ENCODE measurements around the gene HNRNPUL2. TPM values are rescaled to one million over a fixed set of nuclear protein-coding genes. Genes with fewer than 3 reads are reported as not detected.

HNRNPUL2 gene
- total and polyA plus RNA-seq, 8 donors, result 10.3 to 73.5 (median 29.6) TPM

DNA sequence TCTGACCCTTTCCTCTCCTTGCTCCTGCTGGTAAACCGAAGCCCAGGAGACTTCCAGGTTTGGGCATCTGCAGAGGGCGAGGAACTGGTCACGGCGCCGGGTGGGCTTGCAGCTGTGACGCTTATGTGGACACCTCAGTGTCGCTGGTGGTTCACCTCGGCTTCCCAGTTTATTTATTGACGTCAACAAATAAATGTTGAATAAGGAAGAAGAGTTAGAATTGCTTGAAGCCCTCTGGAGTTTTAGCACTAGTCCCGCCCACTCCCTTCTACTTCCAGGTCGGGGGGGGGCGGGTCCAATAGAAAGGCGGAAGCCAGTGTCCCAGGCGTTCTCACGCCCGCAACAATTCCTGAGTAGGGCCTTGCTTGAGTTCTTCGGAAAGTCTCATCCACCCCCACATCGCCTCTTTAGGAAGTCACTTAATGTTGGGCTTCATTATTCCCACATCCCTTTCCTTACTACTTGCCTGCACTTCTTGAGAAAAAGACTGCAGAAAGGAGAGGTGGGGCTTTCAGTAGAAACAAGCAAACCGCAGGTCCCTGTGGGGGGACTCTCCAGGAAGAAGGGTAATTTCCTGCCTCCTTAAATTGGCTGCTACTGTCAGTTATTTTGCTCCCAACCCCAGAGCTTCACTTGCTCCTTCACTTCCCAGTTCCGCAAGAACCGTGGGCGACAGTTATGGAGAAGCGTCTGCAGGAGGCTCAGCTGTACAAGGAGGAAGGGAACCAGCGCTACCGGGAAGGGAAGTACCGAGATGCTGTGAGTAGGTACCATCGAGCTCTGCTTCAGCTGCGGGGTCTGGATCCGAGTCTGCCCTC, 1.1 kb upstream of the HNRNPUL2 start, which contains the start of gene TTC9C:
TSS of gene TTC9C (plus strand) at position 316 of the 818 bp plus-strand sequence. CDS start at position 679, 363 bp downstream.
- H3K9me3 ChIP-seq, result no peaks in the 10 kb centered on the region
- intact Hi-C loops (cut with DNase I; ENCODE audit: low total_unique reads), result no loop called here
- peaks cover 35 to 72% (median 54%) of the 10 kb centered on the region in 4 donors for H3K4me1 ChIP-seq
- WGBS, 5 donors, result 0 to 1% (median 0%) methylated on average over 28 to 29 of the region's 29 CpGs
- peaks cover 14 to 35% (median 29%) of the 10 kb centered on the region in 4 donors for H3K36me3 ChIP-seq
- peak within 1 kb of the TSS; percentile 90 to 99 (median 95) for H3K27ac ChIP-seq
- no peaks in the 10 kb centered on the region for H3K27me3 ChIP-seq
- peak within 1 kb of the TSS; percentile 88 to 99 (median 93) for H3K4me3 ChIP-seq
- peak; percentile 90 to 95 for DNase-seq
- TF ChIP-seq POLR2AphosphoS5 (IDR thresholded peaks at IDR 0.05) (peak in 2 of 3 donors; percentile 72 to 91), EP300 (IDR thresholded peaks at IDR 0.05) (no peak), POLR2A (IDR thresholded peaks at IDR 0.05) (peak in 1 of 4 donors; percentile 21)

DNA sequence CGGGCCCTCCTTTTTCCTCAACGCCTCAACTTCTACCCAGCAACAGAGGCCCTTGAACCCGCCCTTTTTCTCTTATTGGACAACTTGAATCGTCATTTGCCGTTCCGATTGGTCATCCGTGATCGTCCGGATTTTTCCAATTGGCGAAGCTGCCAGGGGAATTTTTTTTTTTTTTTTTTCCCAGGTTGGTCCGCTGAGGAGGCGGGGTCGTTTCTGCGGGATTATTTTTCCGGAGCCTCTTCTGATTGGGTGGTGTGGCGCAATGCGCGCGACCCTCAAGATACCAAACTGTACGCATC, 564 bp upstream of the HNRNPUL2 start:
- intact Hi-C loops (cut with DNase I; ENCODE audit: low total_unique reads), result no loop called here
- peaks cover 35 to 72% (median 57%) of the 10 kb centered on the region in 4 donors for H3K4me1 ChIP-seq
- WGBS, 5 donors, result 0 to 1% (median 0%) methylated on average over 20 of the region's 20 CpGs
- H3K27me3 ChIP-seq, result no peaks in the 10 kb centered on the region
- peak; percentile 86 to 98 for DNase-seq
- TF ChIP-seq, protein P1, sequence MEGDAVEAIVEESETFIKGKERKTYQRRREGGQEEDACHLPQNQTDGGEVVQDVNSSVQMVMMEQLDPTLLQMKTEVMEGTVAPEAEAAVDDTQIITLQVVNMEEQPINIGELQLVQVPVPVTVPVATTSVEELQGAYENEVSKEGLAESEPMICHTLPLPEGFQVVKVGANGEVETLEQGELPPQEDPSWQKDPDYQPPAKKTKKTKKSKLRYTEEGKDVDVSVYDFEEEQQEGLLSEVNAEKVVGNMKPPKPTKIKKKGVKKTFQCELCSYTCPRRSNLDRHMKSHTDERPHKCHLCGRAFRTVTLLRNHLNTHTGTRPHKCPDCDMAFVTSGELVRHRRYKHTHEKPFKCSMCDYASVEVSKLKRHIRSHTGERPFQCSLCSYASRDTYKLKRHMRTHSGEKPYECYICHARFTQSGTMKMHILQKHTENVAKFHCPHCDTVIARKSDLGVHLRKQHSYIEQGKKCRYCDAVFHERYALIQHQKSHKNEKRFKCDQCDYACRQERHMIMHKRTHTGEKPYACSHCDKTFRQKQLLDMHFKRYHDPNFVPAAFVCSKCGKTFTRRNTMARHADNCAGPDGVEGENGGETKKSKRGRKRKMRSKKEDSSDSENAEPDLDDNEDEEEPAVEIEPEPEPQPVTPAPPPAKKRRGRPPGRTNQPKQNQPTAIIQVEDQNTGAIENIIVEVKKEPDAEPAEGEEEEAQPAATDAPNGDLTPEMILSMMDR (IDR thresholded peaks at IDR 0.05), result no peak
- peak overlapping the region; percentile 88 to 99 (median 93) for H3K4me3 ChIP-seq
- H3K27ac ChIP-seq, result peak overlapping the region; percentile 90 to 99 (median 95)
- no peaks in the 10 kb centered on the region for H3K9me3 ChIP-seq
- peaks cover 17 to 35% (median 29%) of the 10 kb centered on the region in 4 donors for H3K36me3 ChIP-seq

DNA sequence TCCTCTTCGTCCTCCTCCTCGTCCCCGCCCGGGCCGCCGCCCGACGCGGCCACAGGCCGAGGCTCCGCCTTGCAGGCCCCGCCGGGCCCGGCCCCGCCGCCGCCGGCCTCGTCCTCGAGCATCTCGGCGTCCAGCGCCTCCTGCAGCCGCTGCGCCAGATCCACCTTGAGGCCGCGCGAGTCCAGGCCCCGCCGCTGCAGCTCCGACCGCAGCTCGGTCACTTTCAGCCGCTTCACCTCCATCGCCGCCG, 417 bp downstream of the HNRNPUL2 start:
- H3K4me1 ChIP-seq, result peaks cover 35 to 73% (median 57%) of the 10 kb centered on the region in 4 donors
- H3K36me3 ChIP-seq, result peaks cover 27 to 37% (median 37%) of the 10 kb centered on the region in 4 donors
- H3K4me3 ChIP-seq, result peak overlapping the region; percentile 88 to 99 (median 93)
- H3K9me3 ChIP-seq, result no peaks in the 10 kb centered on the region
- DNase-seq, result no peak
- no peaks in the 10 kb centered on the region for H3K27me3 ChIP-seq
- H3K27ac ChIP-seq, result peak overlapping the region; percentile 90 to 99 (median 95)
- no peak for TF ChIP-seq EP300 (IDR thresholded peaks at IDR 0.05)
- TF ChIP-seq, protein P1 (IDR thresholded peaks at IDR 0.05), result no peak
- no peak for TF ChIP-seq POLR2AphosphoS5 (IDR thresholded peaks at IDR 0.05)
- no peak for TF ChIP-seq POLR2A (IDR thresholded peaks at IDR 0.05)
- intact Hi-C loops (cut with DNase I; ENCODE audit: low total_unique reads), result no loop called here
- WGBS, 5 donors, result 0 to 1% (median 0%) methylated on average over 1 to 37 of the region's 37 CpGs

DNA sequence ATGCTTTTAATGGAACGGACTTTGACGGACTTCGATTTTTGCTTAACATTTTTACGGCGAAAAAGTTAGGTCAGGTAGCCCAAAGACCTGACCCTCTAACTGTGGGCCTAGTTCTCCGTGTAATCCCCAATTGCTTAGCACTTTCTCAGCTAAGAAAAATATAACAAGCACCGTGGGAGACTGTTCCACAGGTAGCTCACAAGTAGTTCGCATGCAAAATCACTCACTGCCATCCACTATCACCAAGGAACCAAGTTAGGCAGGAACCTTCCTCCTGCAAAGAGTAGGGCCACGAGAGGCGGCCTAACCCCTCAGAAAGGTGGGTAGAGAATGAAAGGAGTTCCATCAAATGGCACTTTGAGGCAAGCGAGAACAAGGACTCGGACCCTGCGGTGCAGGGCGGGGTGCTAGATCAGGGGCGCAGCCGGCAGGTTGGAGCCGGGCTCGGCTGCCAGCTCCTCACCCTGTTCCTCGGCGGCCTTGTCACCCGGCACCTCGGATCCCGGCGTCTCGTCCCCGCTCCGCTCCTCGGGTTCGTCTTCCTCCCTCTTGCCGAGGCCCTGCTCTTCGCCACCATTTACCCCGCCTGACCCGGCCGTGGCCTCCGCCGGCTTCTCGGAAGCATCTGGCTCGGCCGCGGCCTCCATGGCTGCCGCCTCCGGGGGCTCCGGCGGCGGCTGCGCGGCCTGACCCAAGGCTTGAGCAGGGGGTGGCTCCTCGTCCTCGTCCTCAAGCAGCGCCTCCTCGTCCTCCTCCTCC, 922 bp downstream of the HNRNPUL2 start:
- intact Hi-C loops (cut with DNase I; ENCODE audit: low total_unique reads), result no loop called here
- no peak for DNase-seq
- TF ChIP-seq EP300 (IDR thresholded peaks at IDR 0.05) (no peak), POLR2AphosphoS5 (IDR thresholded peaks at IDR 0.05) (no peak), POLR2A (IDR thresholded peaks at IDR 0.05) (no peak)
- TF ChIP-seq, protein P1 (IDR thresholded peaks at IDR 0.05), result no peak
- Histone ChIP-seq H3K36me3 (peaks cover 29 to 38% (median 38%) of the 10 kb centered on the region in 4 donors), H3K9me3 (no peaks in the 10 kb centered on the region), H3K27me3 (no peaks in the 10 kb centered on the region), H3K4me1 (peaks cover 32 to 71% (median 55%) of the 10 kb centered on the region in 4 donors), H3K4me3 (peak overlapping the region; percentile 88 to 99 (median 93)), H3K27ac (peak overlapping the region; percentile 90 to 99 (median 95))
- WGBS, 5 donors, result 0 to 1% (median 0%) methylated on average over 10 to 51 of the region's 51 CpGs
